ENCODE measurements around the gene PCDHGA4. TPM values are rescaled to one million over a fixed set of nuclear protein-coding genes. Genes with fewer than 3 reads are reported as not detected.
"Not testable (repeated sequence)": the region's sequence is repeated elsewhere in the genome, so short reads cannot be mapped to it uniquely, and the experiment has no call there.

The PCDHGA4 gene
- 5.7 TPM for total RNA-seq

DNA sequence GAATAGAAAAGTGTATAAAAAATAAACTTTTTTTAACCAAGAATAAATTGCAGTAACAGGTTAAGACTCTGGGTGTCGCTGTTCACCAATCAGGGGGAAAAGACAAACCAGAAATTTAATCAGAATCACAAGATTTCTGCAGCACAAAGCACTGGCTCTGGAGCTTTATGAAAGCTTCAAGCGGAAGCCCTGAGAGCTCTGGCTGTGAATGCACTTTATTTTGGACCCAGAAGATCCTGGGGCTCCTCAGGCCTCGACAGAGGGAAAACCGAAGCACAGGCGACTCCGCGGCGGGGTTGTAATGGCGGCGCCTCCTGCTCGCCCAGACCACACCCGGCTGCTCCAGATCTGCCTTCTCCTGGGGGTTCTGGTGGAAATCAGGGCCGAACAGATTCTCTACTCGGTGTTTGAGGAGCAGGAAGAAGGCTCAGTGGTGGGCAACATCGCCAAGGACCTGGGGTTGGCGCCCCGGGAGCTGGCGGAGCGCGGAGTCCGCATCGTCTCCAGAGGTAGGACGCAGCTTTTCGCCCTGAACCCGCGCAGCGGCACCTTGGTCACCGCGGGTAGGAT lies at the start of gene PCDHGA4:
Gene PCDHGA4 (plus strand): TSS at position 122 of the 570 bp plus-strand sequence. CDS start 87 bp downstream, at position 209.
- DNase-seq (ENCODE audit: low spot score in 2 of 2) (no peak), FAIRE-seq (no peak)

GRCh38 chr5:141306630-141307029 lies 48.2 kb upstream of the PCDHGA4 start:
- FAIRE-seq (no peak), DNase-seq (ENCODE audit: low spot score in 2 of 2) (no peak)

DNA sequence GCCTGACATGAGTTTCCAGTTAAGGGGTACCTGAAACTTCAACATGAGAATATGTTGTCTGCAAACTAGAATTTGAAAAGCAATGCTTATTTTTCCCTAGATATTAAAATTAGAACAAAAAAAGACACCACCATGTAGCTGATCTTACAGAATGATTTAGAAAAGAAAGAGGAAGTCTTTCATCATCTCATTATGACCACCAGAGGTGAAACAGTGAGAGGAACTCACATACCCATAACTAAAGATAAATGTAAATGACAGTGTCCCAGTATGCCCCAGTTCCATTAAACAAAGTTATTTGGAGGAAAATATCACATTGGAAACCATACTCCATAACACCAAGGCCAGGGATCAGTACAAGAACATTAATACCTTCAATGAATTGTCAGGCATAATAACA lies 41.1 kb upstream of the PCDHGA4 start:
- DNase-seq (ENCODE audit: low spot score in 2 of 2) (no peak), FAIRE-seq (no peak)

DNA sequence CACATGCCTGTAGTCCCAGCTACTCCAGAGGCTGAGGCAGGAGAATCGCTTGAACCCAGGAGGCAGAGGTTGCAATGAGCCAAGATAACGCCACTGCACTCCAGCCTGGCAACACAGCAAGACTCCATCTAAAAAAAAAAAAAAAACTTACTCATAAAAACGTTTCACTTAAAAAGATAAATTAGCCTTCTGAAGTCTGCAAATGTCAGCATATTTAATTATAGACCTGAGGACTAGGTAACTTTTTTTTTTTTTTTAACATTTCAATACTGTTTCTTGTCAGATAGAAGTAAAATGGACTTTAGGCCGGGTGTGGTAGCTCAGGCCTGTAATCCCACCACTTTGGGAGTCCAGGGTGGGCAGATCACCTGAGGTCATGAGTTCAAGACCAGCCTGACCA lies 37.9 kb upstream of the PCDHGA4 start:
- not testable (repeated sequence) for FAIRE-seq

GRCh38 chr5:141319202-141319601 lies 35.6 kb upstream of the PCDHGA4 start:
- DNase-seq (ENCODE audit: low spot score in 2 of 2) (no peak), FAIRE-seq (no peak)

More for the DNA sequence above, 37.9 kb upstream of the PCDHGA4 start:
- not testable (repeated sequence) for DNase-seq (ENCODE audit: low spot score in 2 of 2)

- DNase-seq (ENCODE audit: low spot score in 2 of 2) (no peak), FAIRE-seq (no peak)
These were observed 35.1 kb upstream of the PCDHGA4 start for GRCh38 chr5:141319699-141320098.

- DNase-seq (ENCODE audit: low spot score in 2 of 2) (peak; percentile 76 to 86), FAIRE-seq (no peak)
These were observed 34.3 kb upstream of the PCDHGA4 start, which contains the start of gene TAF7 for GRCh38 chr5:141320225-141321169. TAF7 (minus strand) TSS chr5:141320784; CDS start chr5:141320044, 740 bp downstream.

GRCh38 chr5:141322261-141322660 lies 32.6 kb upstream of the PCDHGA4 start:
- no peak for FAIRE-seq
- no peak for DNase-seq (ENCODE audit: low spot score in 2 of 2)

- FAIRE-seq, result no peak
- DNase-seq (ENCODE audit: low spot score in 2 of 2), result peak in 1 of 2 donors; percentile 54
These were observed 28.6 kb upstream of the PCDHGA4 start for GRCh38 chr5:141326088-141326854.

- FAIRE-seq, result no peak
These were observed 26.6 kb upstream of the PCDHGA4 start for GRCh38 chr5:141328231-141328630.

GRCh38 chr5:141330299-141331080 lies 24.3 kb upstream of the PCDHGA4 start, which contains the start of gene PCDHGA1:
PCDHGA1 (plus strand) TSS chr5:141330514.
- FAIRE-seq, result no peak

More at GRCh38 chr5:141328231-141328630, 26.6 kb upstream of the PCDHGA4 start:
- no peak for DNase-seq (ENCODE audit: low spot score in 2 of 2)

GRCh38 chr5:141332571-141332970 lies 22.2 kb upstream of the PCDHGA4 start:
- DNase-seq (ENCODE audit: low spot score in 2 of 2); FAIRE-seq: not testable (repeated sequence)

More at GRCh38 chr5:141330299-141331080, 24.3 kb upstream of the PCDHGA4 start, which contains the start of gene PCDHGA1:
- DNase-seq (ENCODE audit: low spot score in 2 of 2), result no peak

GRCh38 chr5:141338538-141339306 lies 16.1 kb upstream of the PCDHGA4 start, which contains the start of gene PCDHGA2:
PCDHGA2 (plus strand) TSS chr5:141338760.
- DNase-seq (ENCODE audit: low spot score in 2 of 2) (no peak), FAIRE-seq (no peak)

DNA sequence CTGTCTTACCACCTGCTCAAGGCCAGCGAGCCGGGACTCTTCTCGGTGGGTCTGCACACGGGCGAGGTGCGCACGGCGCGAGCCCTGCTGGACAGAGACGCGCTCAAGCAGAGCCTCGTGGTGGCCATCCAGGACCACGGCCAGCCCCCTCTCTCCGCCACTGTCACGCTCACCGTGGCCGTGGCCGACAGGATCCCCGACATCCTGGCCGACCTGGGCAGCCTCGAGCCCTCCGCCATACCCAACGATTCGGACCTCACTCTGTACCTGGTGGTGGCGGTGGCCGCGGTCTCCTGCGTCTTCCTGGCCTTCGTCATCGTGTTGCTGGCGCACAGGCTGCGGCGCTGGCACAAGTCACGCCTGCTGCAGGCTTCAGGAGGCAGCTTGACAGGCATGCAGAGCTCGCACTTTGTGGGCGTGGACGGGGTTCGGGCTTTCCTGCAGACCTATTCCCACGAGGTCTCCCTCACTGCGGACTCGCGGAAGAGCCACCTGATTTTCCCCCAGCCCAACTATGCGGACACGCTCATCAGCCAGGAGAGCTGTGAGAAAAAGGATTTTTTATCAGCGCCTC lies 14.0 kb upstream of the PCDHGA4 start:
- DNase-seq (ENCODE audit: low spot score in 2 of 2); FAIRE-seq: not testable (repeated sequence)

DNA sequence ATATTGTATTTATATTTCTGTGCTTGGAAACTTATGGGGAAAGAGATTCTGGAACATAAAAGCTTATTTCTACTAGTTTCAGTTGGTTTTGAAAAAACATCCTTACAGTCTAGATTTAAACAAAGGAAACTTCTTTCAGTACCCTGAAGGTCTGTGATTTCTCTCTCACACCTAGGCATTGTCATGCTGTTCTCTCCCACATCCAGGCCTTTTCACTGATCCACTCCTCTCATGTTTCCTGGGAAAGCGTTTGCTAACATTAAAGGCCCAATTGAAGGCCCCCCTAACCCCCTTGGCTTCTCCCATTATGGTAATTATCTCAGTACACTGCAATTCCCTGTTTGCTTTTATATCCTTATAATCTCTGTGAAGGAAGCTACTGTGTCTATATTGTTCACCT lies 12.0 kb upstream of the PCDHGA4 start:
- DNase-seq (ENCODE audit: low spot score in 2 of 2), result no peak
- no peak for FAIRE-seq

GRCh38 chr5:141343242-141343952 lies 11.4 kb upstream of the PCDHGA4 start, which contains the start of gene PCDHGA3:
PCDHGA3 (plus strand) TSS chr5:141343829; CDS start chr5:141344034, 205 bp downstream.
- DNase-seq (ENCODE audit: low spot score in 2 of 2) (no peak), FAIRE-seq (no peak)

- FAIRE-seq (no peak), DNase-seq (ENCODE audit: low spot score in 2 of 2) (no peak)
These were observed 10.8 kb upstream of the PCDHGA4 start for GRCh38 chr5:141343953-141344463.
